Astrocyte of the spinal cord (primary cell): ENCODE data around the gene BCAS3.

Experiments used
- DNase-seq: peaks from one replicate; pipeline ENCODE4 v3.0.0; 2011; ENCODE audit warnings: low read depth, low spot score
- H3K4me3 ChIP-seq: 2 replicates; pipeline ENCODE4 v1.5.1; 2011; ENCODE audit warnings: low read depth, mild to moderate bottlenecking, low read length, moderate library complexity
- in situ Hi-C: cut with HindIII; loops from 2 replicates; pipeline ENCODE4 v1.10.0; 2017; ENCODE audit warnings: low sequenced_read_pairs
- TF ChIP-seq, protein P1 (sequence below): IDR thresholded peaks from 2 replicates; pipeline ENCODE4 v1.5.1; 2012; ENCODE audit warnings: low read depth, mild to moderate bottlenecking, low read length, inconsistent platforms

The BCAS3 gene

DNA sequence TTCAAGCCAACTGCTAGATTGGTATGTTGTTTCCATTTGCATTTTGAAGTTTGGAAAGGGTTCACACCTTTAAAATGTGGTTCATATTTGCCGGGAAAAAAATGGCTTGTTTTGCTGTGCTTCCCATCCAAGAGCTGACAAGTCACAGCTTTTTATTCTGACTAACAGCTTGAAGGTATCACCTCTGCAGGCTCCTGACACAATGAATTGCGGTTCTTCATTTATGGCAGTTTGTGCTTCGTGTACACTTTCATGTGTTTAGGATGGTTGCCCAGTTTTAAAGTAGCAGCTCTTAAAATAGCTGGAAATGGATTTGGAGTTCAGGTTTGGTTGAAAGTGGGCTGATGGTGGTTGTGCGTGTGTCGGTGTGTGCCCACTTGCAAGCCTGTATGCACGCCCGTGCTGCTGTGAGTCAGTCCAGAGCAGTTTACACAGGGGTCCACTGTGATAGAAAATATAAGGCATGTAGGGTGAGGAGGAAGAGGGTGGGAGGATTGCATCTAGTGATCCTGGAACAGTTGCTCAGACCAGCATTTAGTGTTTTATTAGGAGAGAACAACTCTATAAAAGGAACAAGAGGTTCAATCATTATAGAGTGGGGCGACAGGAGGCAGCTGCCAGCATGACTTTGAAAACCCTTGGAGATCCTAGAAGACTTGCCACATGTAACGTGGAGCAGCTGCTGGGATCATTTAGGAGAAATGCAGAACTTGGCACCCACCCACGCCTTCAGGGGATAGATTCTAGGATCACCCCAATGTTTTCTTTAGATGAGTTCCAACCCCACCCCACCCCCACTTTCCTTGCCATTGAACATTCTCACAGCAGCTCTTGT is 614.0 kb downstream of the BCAS3 start:
- in situ Hi-C loops, result no loop called here
- H3K4me3 ChIP-seq, result no peak overlapping the region
- TF ChIP-seq, protein P1, sequence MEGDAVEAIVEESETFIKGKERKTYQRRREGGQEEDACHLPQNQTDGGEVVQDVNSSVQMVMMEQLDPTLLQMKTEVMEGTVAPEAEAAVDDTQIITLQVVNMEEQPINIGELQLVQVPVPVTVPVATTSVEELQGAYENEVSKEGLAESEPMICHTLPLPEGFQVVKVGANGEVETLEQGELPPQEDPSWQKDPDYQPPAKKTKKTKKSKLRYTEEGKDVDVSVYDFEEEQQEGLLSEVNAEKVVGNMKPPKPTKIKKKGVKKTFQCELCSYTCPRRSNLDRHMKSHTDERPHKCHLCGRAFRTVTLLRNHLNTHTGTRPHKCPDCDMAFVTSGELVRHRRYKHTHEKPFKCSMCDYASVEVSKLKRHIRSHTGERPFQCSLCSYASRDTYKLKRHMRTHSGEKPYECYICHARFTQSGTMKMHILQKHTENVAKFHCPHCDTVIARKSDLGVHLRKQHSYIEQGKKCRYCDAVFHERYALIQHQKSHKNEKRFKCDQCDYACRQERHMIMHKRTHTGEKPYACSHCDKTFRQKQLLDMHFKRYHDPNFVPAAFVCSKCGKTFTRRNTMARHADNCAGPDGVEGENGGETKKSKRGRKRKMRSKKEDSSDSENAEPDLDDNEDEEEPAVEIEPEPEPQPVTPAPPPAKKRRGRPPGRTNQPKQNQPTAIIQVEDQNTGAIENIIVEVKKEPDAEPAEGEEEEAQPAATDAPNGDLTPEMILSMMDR, result no peak
- DNase-seq, result no peak

GRCh38 chr17:61294286-61294685 is 616.6 kb downstream of the BCAS3 start:
- DNase-seq, result peak; percentile 16
- H3K4me3 ChIP-seq, result no peak overlapping the region
- in situ Hi-C loops, result no loop called here
- TF ChIP-seq, protein P1, result no peak

GRCh38 chr17:61294777-61295176 is 617.1 kb downstream of the BCAS3 start:
- H3K4me3 ChIP-seq, result no peak overlapping the region
- TF ChIP-seq, protein P1, result no peak
- DNase-seq, result peak; percentile 46
- in situ Hi-C loops, result no loop called here

GRCh38 chr17:61296058-61296457 is 618.4 kb downstream of the BCAS3 start:
- H3K4me3 ChIP-seq, result no peak overlapping the region
- TF ChIP-seq, protein P1, result no peak
- DNase-seq, result no peak
- in situ Hi-C loops, result no loop called here

DNA sequence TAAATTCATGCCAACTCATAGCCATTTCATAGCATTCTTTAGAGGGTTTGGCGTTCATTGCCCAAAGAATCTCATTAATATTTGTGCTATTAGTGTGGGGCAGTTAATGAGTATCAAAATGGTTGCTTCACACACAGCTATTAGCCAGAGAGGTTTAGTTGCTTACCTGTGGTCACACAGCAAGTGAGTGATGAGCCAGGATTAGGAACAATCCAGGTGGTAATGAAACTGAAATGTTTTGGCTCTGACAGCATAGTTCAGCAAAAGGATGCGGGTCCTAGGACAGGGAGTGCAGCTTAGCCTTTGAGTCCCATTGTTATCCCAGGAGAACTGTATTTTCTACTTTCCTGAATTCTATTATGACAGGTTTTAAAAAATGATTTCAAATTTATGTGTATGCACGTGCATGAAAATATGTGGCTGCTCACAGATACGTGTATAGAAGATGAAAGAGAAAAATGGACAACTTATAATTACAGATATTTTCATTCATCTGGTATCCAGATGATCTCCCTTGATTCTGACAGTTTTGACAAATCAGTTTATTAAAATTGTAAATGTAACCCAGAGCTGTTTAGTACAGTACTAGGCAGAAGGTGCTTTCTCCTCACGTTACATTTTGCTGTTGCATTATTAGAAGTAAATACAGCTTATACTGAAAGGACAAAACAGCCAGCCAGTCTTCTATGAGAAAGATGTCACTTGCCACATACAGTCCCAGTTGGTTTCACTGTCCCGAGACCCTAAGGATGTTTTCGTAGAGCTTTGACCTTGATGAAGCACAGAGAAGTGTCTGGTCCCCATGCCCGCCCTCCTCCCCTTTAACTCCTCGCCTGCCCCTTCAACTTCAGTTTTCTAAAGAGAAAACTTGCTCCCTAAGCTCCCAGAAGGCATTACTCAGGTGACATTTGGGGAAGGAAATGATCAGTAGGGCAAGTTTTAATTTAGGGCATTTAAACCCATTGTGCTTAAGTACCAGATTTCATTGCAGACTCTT is 622.2 kb downstream of the BCAS3 start:
- H3K4me3 ChIP-seq, result no peak overlapping the region
- in situ Hi-C loops, result no loop called here
- no peak for DNase-seq
- TF ChIP-seq, protein P1, result no peak

- DNase-seq, result no peak
- in situ Hi-C loops, result no loop called here
- TF ChIP-seq, protein P1, result no peak
- no peak overlapping the region for H3K4me3 ChIP-seq
Measured at GRCh38 chr17:61302953-61303816, 625.5 kb downstream of the BCAS3 start.
